HFFc6 (cell line): ENCODE measurements around the gene ZFP91. TPM values are rescaled to one million over a fixed set of nuclear protein-coding genes. Genes with fewer than 3 reads are reported as not detected.

Source experiments
- DNase-seq: peaks from one replicate; pipeline ENCODE4 v3.0.0-alpha.2; 2018
- H3K27ac Mint-ChIP-seq: 2 replicates; pipeline ENCODE4 v1.8.0; 2020; ENCODE audit warnings: mild to moderate bottlenecking, mixed read lengths
- H3K27me3 Mint-ChIP-seq: 2 replicates; pipeline ENCODE4 v1.8.0; 2021; ENCODE audit warnings: mild to moderate bottlenecking, moderate library complexity, mixed read lengths; ENCODE audit not compliant: insufficient read depth
- H3K36me3 Mint-ChIP-seq: 2 replicates; pipeline ENCODE4 v1.8.0; 2021; ENCODE audit warnings: low read depth, mixed read lengths
- H3K4me1 Mint-ChIP-seq: 2 replicates; pipeline ENCODE4 v1.8.0; 2020; ENCODE audit warnings: low read depth, mixed read lengths
- H3K4me3 Mint-ChIP-seq: 2 replicates; pipeline ENCODE4 v1.8.0; 2020; ENCODE audit warnings: mild to moderate bottlenecking, moderate library complexity, mixed read lengths
- H3K9me3 Mint-ChIP-seq: 2 replicates; pipeline ENCODE4 v1.8.0; 2020; ENCODE audit warnings: mild to moderate bottlenecking, mixed read lengths
- CTCF ChIP-seq: fragments of 200-600 bp; sonication (generic); IDR thresholded peaks from 2 replicates; pipeline ENCODE4 v1.5.0; 2021; ENCODE audit warnings: antibody characterized with exemption, mild to moderate bottlenecking
- total RNA-seq, 6 experiments: library from RNA; stranded (reverse); fragmentation: NEBNext Ultra II Directional; extraction: Animal tissue kit (Norgen Biotek cat#: 25700); gene quantifications; 2 replicates in 1 of 6; 3 replicates in 5 of 6; pipeline ENCODE4 v1.2.3, GENCODE V29; 2021

The ZFP91 gene
- total RNA-seq, 6 experiments from 2014 or later: 51.9 to 69.1 (median 59.4) TPM

DNA sequence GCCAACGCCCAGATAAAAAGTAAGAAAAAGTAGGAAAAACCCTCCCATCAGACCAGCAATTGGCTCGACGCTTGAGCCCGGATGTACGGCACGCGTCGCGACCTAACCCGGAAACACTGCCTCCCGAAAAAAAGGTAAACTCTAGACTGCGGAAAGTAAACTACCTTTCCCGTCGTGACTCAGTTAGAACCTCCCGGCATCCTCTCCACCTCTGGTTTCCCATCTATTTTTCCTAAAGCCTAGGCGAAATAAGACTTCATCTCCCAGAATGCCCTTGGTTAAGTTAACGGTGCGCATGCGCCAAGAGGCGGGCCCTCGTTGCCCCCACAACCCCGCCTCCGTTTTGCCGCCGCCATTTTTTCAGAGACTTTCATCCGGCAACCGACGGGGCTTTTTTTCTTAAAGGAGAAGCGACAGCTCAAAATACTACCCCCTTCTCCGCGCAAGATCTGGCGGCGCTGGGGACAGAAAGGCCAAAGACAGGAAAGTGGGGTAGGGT lies 678 bp upstream of the ZFP91 start:
- Mint-ChIP-seq H3K27me3 (no peaks in the 10 kb centered on the region), H3K9me3 (no peaks in the 10 kb centered on the region), H3K4me3 (peak overlapping the region; percentile 98), H3K27ac (peak overlapping the region; percentile 100), H3K36me3 (peaks cover 22% of the 10 kb centered on the region), H3K4me1 (peaks cover 76% of the 10 kb centered on the region)
- no peak for TF ChIP-seq CTCF
- DNase-seq: peak; percentile 99

- peak; percentile 85 for DNase-seq
- no peaks in the 10 kb centered on the region for H3K27me3 Mint-ChIP-seq
- peak; percentile 88 for TF ChIP-seq CTCF
- peaks cover 73% of the 10 kb centered on the region for H3K4me1 Mint-ChIP-seq
- H3K27ac Mint-ChIP-seq: peak overlapping the region; percentile 100
- H3K36me3 Mint-ChIP-seq: peaks cover 21% of the 10 kb centered on the region
- peak overlapping the region; percentile 98 for H3K4me3 Mint-ChIP-seq
- no peaks in the 10 kb centered on the region for H3K9me3 Mint-ChIP-seq
Measured at GRCh38 chr11:58579192-58580129, 598 bp downstream of the ZFP91 start.

- no peaks in the 10 kb centered on the region for H3K9me3 Mint-ChIP-seq
- H3K4me3 Mint-ChIP-seq: peak overlapping the region; percentile 98
- no peak for DNase-seq
- no peak for TF ChIP-seq CTCF
- H3K27me3 Mint-ChIP-seq: no peaks in the 10 kb centered on the region
- peaks cover 17% of the 10 kb centered on the region for H3K36me3 Mint-ChIP-seq
- peaks cover 64% of the 10 kb centered on the region for H3K4me1 Mint-ChIP-seq
- H3K27ac Mint-ChIP-seq: peak overlapping the region; percentile 100
Measured at GRCh38 chr11:58580311-58580710, 1.4 kb downstream of the ZFP91 start.

- Mint-ChIP-seq H3K9me3 (no peaks in the 10 kb centered on the region), H3K4me3 (peak overlapping the region; percentile 98), H3K27ac (no peak overlapping the region), H3K4me1 (peaks cover 48% of the 10 kb centered on the region), H3K36me3 (peaks cover 27% of the 10 kb centered on the region), H3K27me3 (no peaks in the 10 kb centered on the region)
- DNase-seq: no peak
- TF ChIP-seq CTCF: no peak
Measured at GRCh38 chr11:58582437-58582836, 3.6 kb downstream of the ZFP91 start.

GRCh38 chr11:58586998-58587397 lies 8.1 kb downstream of the ZFP91 start:
- peaks cover 33% of the 10 kb centered on the region for H3K4me1 Mint-ChIP-seq
- H3K9me3 Mint-ChIP-seq: no peaks in the 10 kb centered on the region
- H3K27me3 Mint-ChIP-seq: no peaks in the 10 kb centered on the region
- no peak overlapping the region; the same call in 1 of the 2 replicates for H3K27ac Mint-ChIP-seq
- no peak for DNase-seq
- no peak overlapping the region for H3K4me3 Mint-ChIP-seq
- no peak for TF ChIP-seq CTCF
- peaks cover 16% of the 10 kb centered on the region for H3K36me3 Mint-ChIP-seq
